SK-N-SH (cell line): ENCODE results near the gene MYO18A. TPM values are rescaled to one million over a fixed set of nuclear protein-coding genes. Genes with fewer than 3 reads are reported as not detected.

ENCODE experiments used
- CTCF ChIA-PET: fragments of 300-600, 350-600 bp; formaldehyde crosslinking; extraction: SDS; loops from one replicate; lab custom pipeline; 2021; lab: Yijun Ruan, JAX
- POLR2A ChIA-PET: fragments of 350-600 bp; sonication (Branson Sonifier 250); formaldehyde crosslinking; extraction: SDS; loops from one replicate; lab custom pipeline; 2020; ENCODE audit warnings: antibody characterized with exemption, inconsistent platforms; lab: Yijun Ruan, JAX
- DNase-seq: peaks from one replicate; pipeline ENCODE4 v3.0.0; 2012
- H2AFZ ChIP-seq: fragments of 200-600 bp; sonication (generic); 2 replicates; pipeline ENCODE4 v1.8.1; 2016; ENCODE audit warnings: antibody characterized with exemption, mild to moderate bottlenecking, low read depth
- H3F3A ChIP-seq: fragments of 200-600 bp; sonication (generic); replicated peaks from 2 replicates; pipeline ENCODE3; 2016; ENCODE audit warnings: antibody characterized with exemption, mild to moderate bottlenecking; ENCODE audit not compliant: insufficient read depth
- H3K27ac ChIP-seq, 2 experiments: fragments of 200-500 bp in 1 of 2; fragments of 200-600 bp in 1 of 2; sonication (Bioruptor generic) in 1 of 2; sonication (generic), shearing (Covaris generic) in 1 of 2; 2 replicates each; pipeline versions ENCODE4 v1.5.1 to v1.6.1; 2014 to 2016; ENCODE audit warnings: low read depth in 2 of 2, inconsistent platforms in 1 of 2, low read length in 1 of 2, mild to moderate bottlenecking in 1 of 2, mixed read lengths in 1 of 2
- H3K27me3 ChIP-seq: fragments of 200-600 bp; sonication (generic), shearing (Covaris generic); 2 replicates; pipeline ENCODE4 v1.6.1; 2016; ENCODE audit warnings: mixed run types; ENCODE audit not compliant: insufficient read depth
- H3K36me3 ChIP-seq, 2 experiments: fragments of 200-500 bp in 1 of 2; fragments of 200-600 bp in 1 of 2; sonication (Bioruptor generic) in 1 of 2; sonication (generic) in 1 of 2; replicated peaks in 1 of 2; 2 replicates each; pipeline versions ENCODE3 to v1.5.1; 2014 to 2016; ENCODE audit warnings: low read length in 1 of 2, mild to moderate bottlenecking in 1 of 2; ENCODE audit not compliant: insufficient read depth in 2 of 2, control insufficient read depth in 1 of 2
- H3K4me1 ChIP-seq, 2 experiments: fragments of 200-500 bp in 1 of 2; fragments of 200-600 bp in 1 of 2; sonication (Bioruptor generic) in 1 of 2; sonication (generic), shearing (Covaris generic) in 1 of 2; 2 replicates each; pipeline versions ENCODE4 v1.5.1 to v1.6.1; 2014 to 2016; ENCODE audit warnings: low read depth in 1 of 2, low read length in 1 of 2, mixed run types in 1 of 2; ENCODE audit not compliant: insufficient read depth in 2 of 2, control insufficient read depth in 1 of 2
- H3K4me2 ChIP-seq: fragments of 200-600 bp; sonication (generic), shearing (Covaris generic); 2 replicates; pipeline ENCODE4 v1.6.1; 2017; ENCODE audit warnings: mixed run types
- H3K4me3 ChIP-seq, 2 experiments: fragments of 200-500 bp in 1 of 2; fragments of 200-600 bp in 1 of 2; sonication (Bioruptor generic) in 1 of 2; sonication (generic), shearing (Covaris generic) in 1 of 2; 2 replicates each; pipeline versions ENCODE4 v1.5.1 to v1.8.1; 2014 to 2016; ENCODE audit warnings: low read depth in 2 of 2, inconsistent platforms in 1 of 2, low read length in 1 of 2, mild to moderate bottlenecking in 1 of 2, mixed read lengths in 1 of 2, moderate library complexity in 1 of 2
- H3K79me2 ChIP-seq: fragments of 200-600 bp; sonication (generic); 2 replicates; pipeline ENCODE4 v1.8.1; 2017; ENCODE audit warnings: mild to moderate bottlenecking; ENCODE audit not compliant: insufficient read depth
- H3K9ac ChIP-seq: fragments of 200-600 bp; sonication (generic); 2 replicates; pipeline ENCODE4 v1.6.1; 2017; ENCODE audit warnings: mixed run types
- H3K9me2 ChIP-seq: fragments of 200-600 bp; sonication (generic); 2 replicates; pipeline ENCODE4 v1.6.1; 2017; ENCODE audit warnings: mixed run types
- H3K9me3 ChIP-seq: fragments of 200-600 bp; sonication (generic); 2 replicates; pipeline ENCODE4 v1.6.1; 2017; ENCODE audit warnings: mixed run types, mild to moderate bottlenecking, moderate library complexity
- H4K20me1 ChIP-seq: fragments of 200-600 bp; sonication (generic); 2 replicates; pipeline ENCODE4 v1.6.1; 2017; ENCODE audit warnings: mild to moderate bottlenecking, mixed run types; ENCODE audit not compliant: insufficient read depth
- CHD2 ChIP-seq: fragments of 150-350 bp; IDR thresholded peaks from 2 replicates; pipeline ENCODE4 v1.6.1; 2018; ENCODE audit warnings: low read length; ENCODE audit not compliant: partially characterized antibody
- CTCF ChIP-seq: fragments of 200-600 bp; sonication (generic); IDR thresholded peaks from 2 replicates; pipeline ENCODE4 v1.6.1; 2017; ENCODE audit warnings: antibody characterized with exemption, mild to moderate bottlenecking, moderate library complexity
- EP300 ChIP-seq, 2 experiments: IDR thresholded peaks; 2 replicates each; pipeline versions ENCODE4 v1.4.0 to v1.6.1; 2012; ENCODE audit warnings: borderline replicate concordance in 1 of 2, low read depth in 1 of 2, low read length in 1 of 2
- FOSL2 ChIP-seq: IDR thresholded peaks from 2 replicates; pipeline ENCODE4 v1.4.0; 2012; ENCODE audit warnings: low read depth, mild to moderate bottlenecking, moderate library complexity, borderline replicate concordance
- GABPA ChIP-seq: IDR thresholded peaks from 2 replicates; pipeline ENCODE4 v1.4.0; 2012; ENCODE audit warnings: low read depth, mild to moderate bottlenecking
- IRF3 ChIP-seq: fragments of 150-350 bp; IDR thresholded peaks from 2 replicates; pipeline ENCODE4 v1.6.1; 2016; ENCODE audit warnings: mild to moderate bottlenecking, low read depth, low read length
- NFIC ChIP-seq: IDR thresholded peaks from 2 replicates; pipeline ENCODE4 v1.4.0; 2012; ENCODE audit warnings: borderline replicate concordance
- POLR2AphosphoS5 ChIP-seq: IDR thresholded peaks from 2 replicates; pipeline ENCODE4 v1.6.1; 2012; ENCODE audit warnings: low read depth, low read length
- RFX5 ChIP-seq: IDR thresholded peaks from 2 replicates; pipeline ENCODE4 v1.6.1; 2012; ENCODE audit warnings: mild to moderate bottlenecking, improper control_type of control experiment, low read length
- RXRA ChIP-seq: IDR thresholded peaks from 2 replicates; pipeline ENCODE4 v1.4.0; 2012; ENCODE audit warnings: low read depth, mild to moderate bottlenecking, borderline replicate concordance
- SMC3 ChIP-seq: IDR thresholded peaks from 2 replicates; pipeline ENCODE4 v1.6.1; 2012; ENCODE audit warnings: low read depth, low read length, improper control_type of control experiment
- TEAD4 ChIP-seq: IDR thresholded peaks from 2 replicates; pipeline ENCODE4 v1.4.0; 2012; ENCODE audit warnings: mild to moderate bottlenecking, borderline replicate concordance; ENCODE audit not compliant: insufficient read depth
- USF1 ChIP-seq: IDR thresholded peaks from 2 replicates; pipeline ENCODE4 v1.4.0; 2012; ENCODE audit warnings: low read depth, borderline replicate concordance
- USF2 ChIP-seq: fragments of 150-350 bp; IDR thresholded peaks from 2 replicates; pipeline ENCODE4 v1.6.1; 2017; ENCODE audit warnings: antibody characterized with exemption, low read length, low read depth, borderline replicate concordance
- ZBTB33 ChIP-seq: IDR thresholded peaks from 2 replicates; pipeline ENCODE4 v1.4.0; 2012; ENCODE audit warnings: low read depth, borderline replicate concordance
- WGBS: methylation state at CpG from one replicate; pipeline ENCODE4 v1.1.6; 2017; ENCODE audit warnings: low lambda C conversion rate; 5-methylcytosine and 5-hydroxymethylcytosine counted together
- polyA plus RNA-seq, 3 experiments: library from polyadenylated mRNA; depleted of rRNA; stranded (reverse); fragments of >200 nt; gene quantifications; 2 replicates each; pipeline ENCODE4 v1.2.3, GENCODE V29; 2012

MYO18A gene
- polyA plus RNA-seq, 1 of the 3 experiments (the other 2 are of a cell fraction) = 6.6 TPM

- ChIA-PET POLR2A (interaction anchor here (0.6 to 1.4 kb wide), 4 partner anchors 14 to 24 kb away, joined by 3 to 4 read pairs (median 3); no protein-coding TSS in a partner anchor), CTCF (interaction anchor here (0.9 to 3.9 kb wide), 9 partner anchors 28 to 359 kb away, joined by 3 to 31 read pairs (median 4); partner anchors contain the start of gene PHF12)
- Histone ChIP-seq H3K27ac (peak overlapping the region in 1 of 2 experiments; percentile 89; a peak in 2 of 4 replicates), H3K27me3 (no peaks in the 10 kb centered on the region), H2AFZ (no peak overlapping the region), H3K9me3 (no peaks in the 10 kb centered on the region), H3K4me3 (no peak overlapping the region), H3K4me1 (peaks cover 0 to 17% of the 10 kb centered on the region in 2 experiments; a peak in 2 of 4 replicates), H3K9ac (no peak overlapping the region), H3K36me3 (peaks cover 0 to 24% of the 10 kb centered on the region in 2 experiments), H4K20me1 (no peaks in the 10 kb centered on the region), H3K4me2 (no peak overlapping the region), H3F3A (no peaks in the 10 kb centered on the region), H3K79me2 (no peaks in the 10 kb centered on the region), H3K9me2 (no peaks in the 10 kb centered on the region)
- WGBS = 91% methylated on average over 12 of the region's 12 CpGs
- TF ChIP-seq USF2 (no peak), NFIC (no peak), CTCF (no peak), USF1 (no peak), ZBTB33 (no peak), SMC3 (no peak)
- DNase-seq = no peak
These were observed 95.0 kb downstream of the MYO18A start for GRCh38 chr17:29085223-29085622.

- peak; percentile 90 for DNase-seq
- H3K9me3 ChIP-seq = no peaks in the 10 kb centered on the region
- no peaks in the 10 kb centered on the region for H4K20me1 ChIP-seq
- CTCF ChIA-PET = interaction anchor here (0.6 to 3.9 kb wide), 12 partner anchors 28 to 358 kb away, joined by 3 to 31 read pairs (median 4); partner anchors contain the start of gene PHF12
- H3K4me1 ChIP-seq = peaks cover 0 to 17% of the 10 kb centered on the region in 2 experiments; a peak in 2 of 4 replicates
- H3K36me3 ChIP-seq = peaks cover 0 to 21% of the 10 kb centered on the region in 2 experiments
- H3K27ac ChIP-seq = peak overlapping the region in 1 of 2 experiments; percentile 89; a peak in 2 of 4 replicates
- H3K9me2 ChIP-seq = no peaks in the 10 kb centered on the region
- no peak overlapping the region for H3K4me2 ChIP-seq
- H3K4me3 ChIP-seq = no peak overlapping the region
- POLR2A ChIA-PET = interaction anchor here (0.6 to 1.4 kb wide), 4 partner anchors 13 to 24 kb away, joined by 3 to 4 read pairs (median 3); no protein-coding TSS in a partner anchor
- no peak overlapping the region for H2AFZ ChIP-seq
- no peaks in the 10 kb centered on the region for H3K27me3 ChIP-seq
- H3K79me2 ChIP-seq = no peaks in the 10 kb centered on the region
- H3F3A ChIP-seq = no peaks in the 10 kb centered on the region
- 72% methylated on average over 20 of the region's 21 CpGs for WGBS
- no peak overlapping the region for H3K9ac ChIP-seq
- no peak for TF ChIP-seq SMC3
- no peak for TF ChIP-seq RFX5
- no peak for TF ChIP-seq POLR2AphosphoS5
- TF ChIP-seq GABPA = no peak
- peak in 1 of 2 experiments; percentile 51; a peak in 1 of 4 replicates for TF ChIP-seq EP300 (IDR thresholded peaks at IDR 0.05; ENCODE audit: borderline replicate concordance in 1 of 2, low read depth in 1 of 2, low read length in 1 of 2)
- TF ChIP-seq IRF3 = no peak
- no peak for TF ChIP-seq TEAD4
- no peak for TF ChIP-seq RXRA
- peak; percentile 71 for TF ChIP-seq CHD2
- no peak for TF ChIP-seq ZBTB33
- no peak for TF ChIP-seq FOSL2
These were observed 95.6 kb downstream of the MYO18A start for GRCh38 chr17:29084541-29085146.
